SH-SY5Y (cell line): ENCODE results near the gene PPFIA1.

ENCODE experiments used
- GATA2 ChIP-seq: IDR thresholded peaks from 2 replicates; pipeline ENCODE4 v1.6.1; 2011; ENCODE audit warnings: mild to moderate bottlenecking, low read depth, low read length
- GATA3 ChIP-seq: IDR thresholded peaks from 2 replicates; pipeline ENCODE4 v1.6.1; 2011; ENCODE audit warnings: low read depth, mild to moderate bottlenecking, low read length, moderate library complexity

DNA sequence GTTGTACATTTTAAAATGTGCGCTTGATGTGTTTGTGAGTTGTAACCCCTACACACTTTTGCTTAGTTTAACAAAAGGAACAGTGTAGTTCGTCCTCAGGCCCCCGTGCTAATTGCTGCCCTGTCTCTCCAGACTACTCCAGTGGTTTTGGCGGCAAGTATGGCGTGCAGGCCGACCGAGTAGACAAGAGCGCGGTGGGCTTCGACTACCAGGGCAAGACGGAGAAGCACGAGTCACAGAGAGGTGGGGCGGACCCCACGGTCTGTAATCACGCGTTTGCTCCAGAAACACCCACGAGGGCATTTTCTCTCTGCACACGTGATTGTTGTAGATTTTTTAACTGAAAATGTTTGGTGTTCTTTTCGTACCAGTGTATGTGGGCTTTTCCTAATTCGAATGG is 146.4 kb downstream of the PPFIA1 start:
- TF ChIP-seq GATA3 (no peak), GATA2 (no peak)
